Raji (cell line): ENCODE results near the gene SCFD2.

ENCODE experiments used
- POLR2A ChIP-seq: IDR thresholded peaks from 2 replicates; pipeline ENCODE4 v1.6.1; 2011; ENCODE audit warnings: low read depth, low read length, control low read depth; ENCODE audit not compliant: insufficient read depth

Gene SCFD2

DNA sequence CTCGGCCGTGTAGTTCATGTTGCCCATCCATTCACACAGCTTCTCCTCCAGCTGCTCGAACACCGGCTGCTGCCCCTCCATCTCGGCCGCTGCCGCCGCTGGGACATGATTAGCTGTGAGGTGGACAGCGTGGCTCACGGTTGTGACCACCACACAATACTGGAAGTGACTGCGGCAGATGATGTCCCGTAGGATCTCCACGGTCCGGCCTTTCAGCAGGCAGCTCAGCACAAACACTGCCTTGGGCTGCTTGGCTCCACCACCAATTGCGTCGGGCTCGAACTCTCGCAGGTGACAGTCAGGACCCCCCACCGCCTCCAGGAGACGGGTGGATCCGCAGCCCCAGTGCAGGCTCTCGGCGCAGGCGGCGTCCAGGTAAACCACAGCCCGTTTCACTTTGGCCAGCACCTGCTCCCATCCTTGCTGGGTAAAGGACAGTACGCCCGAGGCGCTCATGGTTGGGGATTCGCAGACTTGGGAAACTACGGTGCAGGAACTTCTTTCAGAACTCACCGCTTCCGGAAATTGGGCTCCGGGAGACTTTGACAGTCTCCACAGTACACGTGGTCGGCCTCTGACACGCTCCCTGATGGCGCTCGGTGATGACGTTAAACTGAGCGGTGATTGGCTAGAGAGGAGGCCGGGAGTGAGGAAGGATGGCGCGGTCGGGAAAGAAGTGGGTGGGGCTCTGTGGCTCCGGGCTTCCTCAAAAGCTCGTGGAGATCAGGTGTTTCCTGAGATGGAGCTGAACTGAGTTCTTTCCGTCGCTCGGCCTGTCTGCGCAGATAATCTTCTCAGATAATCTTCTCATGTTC lies at the start of gene SCFD2:
Gene SCFD2, minus strand, starts transcription at position 576 of the 815 bp plus-strand sequence.
- TF ChIP-seq POLR2A = peak; percentile 72

DNA sequence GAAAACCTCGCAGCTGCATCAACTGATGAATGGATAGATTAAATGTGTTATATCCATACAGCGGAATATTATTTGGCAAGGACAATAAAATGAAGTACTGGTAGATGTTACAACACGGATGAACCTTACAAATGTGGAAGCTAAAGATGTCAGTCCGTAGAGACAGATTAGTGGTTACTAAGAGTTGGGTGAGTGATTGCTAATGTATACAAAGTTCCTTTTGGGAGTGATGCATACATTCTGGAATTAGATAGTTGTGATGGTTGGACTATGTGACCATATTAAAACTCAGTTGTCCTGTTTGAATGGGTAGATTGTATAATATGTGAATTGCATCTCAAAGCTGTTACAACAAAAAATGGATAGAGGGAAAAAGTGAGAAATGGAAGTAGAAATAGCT lies 14.4 kb upstream of the SCFD2 start:
- no peak for TF ChIP-seq POLR2A

DNA sequence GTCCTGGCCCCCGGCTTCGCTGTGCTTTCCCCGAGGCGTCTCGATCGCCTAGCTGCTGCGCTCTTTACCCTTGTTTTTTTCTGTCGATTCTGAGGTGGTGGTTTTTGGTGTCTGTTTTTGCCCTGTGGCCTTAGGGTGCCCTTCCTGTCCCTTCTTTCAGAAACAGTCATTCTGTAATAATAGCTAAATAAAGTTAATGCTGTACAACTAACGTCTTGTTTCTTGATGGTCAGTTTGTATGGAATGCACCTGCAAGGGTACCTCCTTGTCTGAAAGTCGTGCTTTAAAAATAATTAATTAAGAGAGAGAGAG lies 12.3 kb upstream of the SCFD2 start:
- no peak for TF ChIP-seq POLR2A

DNA sequence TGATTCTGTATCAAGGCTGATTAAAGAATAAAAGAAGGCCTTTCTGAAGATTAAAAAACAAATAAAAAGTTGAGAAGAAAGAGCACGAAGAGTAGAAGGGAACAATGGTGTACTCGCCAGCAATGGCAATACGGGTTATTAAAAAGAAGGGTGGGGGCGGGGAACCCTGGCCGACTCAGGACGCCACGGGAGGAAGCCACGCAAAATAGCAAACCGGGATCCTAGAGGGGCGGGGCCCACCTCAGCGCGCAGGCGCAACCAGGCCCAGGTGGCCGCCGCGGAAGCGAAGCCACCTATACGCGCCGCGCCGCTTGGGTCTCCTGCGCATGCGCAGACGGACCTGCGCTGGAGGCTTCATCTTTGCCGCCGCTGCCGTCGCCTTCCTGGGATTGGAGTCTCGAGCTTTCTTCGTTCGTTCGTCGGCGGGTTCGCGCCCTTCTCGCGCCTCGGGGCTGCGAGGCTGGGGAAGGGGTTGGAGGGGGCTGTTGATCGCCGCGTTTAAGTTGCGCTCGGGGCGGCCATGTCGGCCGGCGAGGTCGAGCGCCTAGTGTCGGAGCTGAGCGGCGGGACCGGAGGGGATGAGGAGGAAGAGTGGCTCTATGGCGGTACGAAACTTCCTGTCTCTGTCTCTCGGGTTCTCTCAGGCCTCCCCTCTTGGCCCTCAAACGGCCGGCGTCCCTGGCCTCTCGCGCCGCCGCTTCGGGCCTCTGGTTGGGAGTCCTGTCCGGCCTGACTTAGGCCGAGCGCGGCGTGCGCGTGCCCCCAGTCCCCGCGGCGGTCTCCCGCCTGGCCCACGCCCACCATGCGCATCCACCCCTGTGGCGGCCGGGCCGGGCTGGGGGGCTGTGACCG lies 11.7 kb upstream of the SCFD2 start, which contains the start of gene FIP1L1:
Gene FIP1L1, plus strand, starts transcription at position 323 of the 852 bp plus-strand sequence. Its CDS starts 198 bp downstream, at position 521.
- TF ChIP-seq POLR2A = peak; percentile 92

DNA sequence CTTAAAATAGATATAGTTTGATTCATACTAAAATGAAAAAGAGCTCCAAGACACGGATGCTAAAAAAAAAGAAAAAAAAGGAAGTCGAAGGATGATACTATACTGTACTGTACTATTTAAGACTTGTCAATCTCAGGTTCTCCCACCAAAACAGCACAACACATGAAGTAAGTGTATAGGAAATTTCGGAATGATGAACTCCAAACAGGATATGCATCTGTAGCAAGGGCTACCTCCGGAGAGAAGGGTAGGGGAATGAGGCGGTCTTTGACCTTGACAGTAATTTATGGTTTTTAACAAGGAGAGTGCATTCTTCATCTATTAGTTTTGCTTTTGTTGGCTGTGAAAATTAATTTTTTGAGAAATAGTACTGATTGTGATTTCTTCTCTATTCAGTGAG lies 11.0 kb upstream of the SCFD2 start:
- no peak for TF ChIP-seq POLR2A

DNA sequence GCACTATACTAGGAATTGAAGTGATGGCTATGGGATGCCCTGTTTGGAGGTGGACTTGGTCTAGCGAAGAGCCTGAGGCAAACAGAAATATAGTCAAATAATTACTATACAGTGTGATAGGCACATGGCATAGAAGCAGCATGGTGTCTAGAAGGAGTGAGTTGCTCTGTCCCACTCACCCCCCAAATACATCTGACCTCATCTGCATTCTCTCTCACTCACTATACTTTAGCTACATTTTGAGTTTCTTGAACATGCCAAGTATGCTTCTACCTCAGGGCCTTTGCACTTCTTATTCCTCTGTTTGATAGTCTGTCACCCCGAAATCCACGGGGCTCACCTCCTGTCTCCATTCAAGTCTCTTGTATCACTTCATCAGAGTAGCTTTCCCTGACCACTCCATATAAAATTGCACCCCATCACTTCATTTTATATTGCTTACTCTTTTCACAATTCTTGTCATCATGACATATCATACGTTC lies 9.0 kb upstream of the SCFD2 start:
- TF ChIP-seq POLR2A = no peak

DNA sequence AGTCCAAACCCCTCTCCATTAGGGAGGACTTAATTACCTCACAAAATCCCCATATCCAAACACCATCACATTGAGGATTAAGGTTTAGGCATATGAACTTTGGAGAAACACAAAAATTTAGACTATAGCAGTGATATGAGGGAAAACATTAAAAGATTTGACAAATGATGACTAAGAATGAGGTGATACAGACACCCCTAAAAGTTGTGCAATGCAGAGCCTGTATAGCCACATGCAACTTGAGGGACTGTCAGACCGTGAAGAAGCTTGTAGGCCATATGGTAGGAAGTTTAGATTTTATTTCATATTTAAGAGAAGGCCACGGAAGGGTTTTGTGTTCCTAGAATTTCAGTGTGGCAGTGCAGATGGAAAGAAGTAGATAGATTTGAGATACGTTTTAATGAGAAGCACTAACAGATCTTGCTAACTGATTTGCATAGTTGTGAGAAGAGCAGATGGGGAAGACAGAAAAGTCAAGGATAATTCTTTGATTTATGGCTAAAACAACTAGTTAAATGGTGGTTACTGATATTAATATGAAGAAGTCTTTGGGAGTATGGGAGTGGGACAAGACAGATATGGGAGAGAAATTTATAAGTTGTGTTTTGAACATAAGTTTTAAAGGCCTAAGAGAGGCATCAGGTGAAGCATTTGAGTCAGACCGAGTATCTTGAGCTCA lies 6.1 kb upstream of the SCFD2 start:
- no peak for TF ChIP-seq POLR2A

DNA sequence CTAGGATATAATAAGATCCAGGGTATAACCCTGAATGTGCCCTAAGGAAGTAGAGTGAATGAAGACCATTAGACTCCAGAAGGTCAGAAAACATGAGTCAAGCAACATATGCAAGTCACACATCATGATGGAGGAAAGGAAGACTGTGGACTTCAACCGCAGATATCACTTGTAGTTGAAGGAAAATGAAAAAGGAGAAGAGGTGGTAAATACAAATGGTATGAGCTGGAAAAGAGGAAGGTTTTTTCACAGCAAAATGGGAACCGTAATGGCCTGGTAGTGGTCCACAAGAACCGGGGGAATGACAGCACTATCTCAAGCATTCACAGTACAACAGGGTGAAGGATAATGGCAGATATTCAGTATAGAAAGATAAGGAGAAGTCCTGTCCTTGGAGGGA lies 5.2 kb upstream of the SCFD2 start:
- no peak for TF ChIP-seq POLR2A

DNA sequence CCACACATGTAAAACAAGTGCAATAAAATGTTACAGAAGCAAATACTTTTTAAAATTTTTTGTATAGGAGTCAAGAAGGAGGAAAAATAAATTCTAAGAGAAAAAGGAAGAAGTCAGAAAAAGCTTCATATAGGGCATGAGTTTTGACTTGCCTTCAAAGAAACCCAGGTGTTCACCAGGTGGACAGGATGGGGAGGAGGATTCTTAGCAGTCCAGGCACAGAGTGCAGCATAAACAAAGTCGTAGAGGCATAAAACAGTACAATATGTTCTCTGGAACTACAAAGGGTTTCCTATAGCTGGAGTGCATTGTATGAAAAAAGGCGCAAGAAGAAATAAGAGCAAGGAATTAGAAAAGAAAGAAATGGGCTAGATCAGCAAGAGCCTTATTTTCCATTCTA lies 1.9 kb upstream of the SCFD2 start:
- TF ChIP-seq POLR2A = no peak

DNA sequence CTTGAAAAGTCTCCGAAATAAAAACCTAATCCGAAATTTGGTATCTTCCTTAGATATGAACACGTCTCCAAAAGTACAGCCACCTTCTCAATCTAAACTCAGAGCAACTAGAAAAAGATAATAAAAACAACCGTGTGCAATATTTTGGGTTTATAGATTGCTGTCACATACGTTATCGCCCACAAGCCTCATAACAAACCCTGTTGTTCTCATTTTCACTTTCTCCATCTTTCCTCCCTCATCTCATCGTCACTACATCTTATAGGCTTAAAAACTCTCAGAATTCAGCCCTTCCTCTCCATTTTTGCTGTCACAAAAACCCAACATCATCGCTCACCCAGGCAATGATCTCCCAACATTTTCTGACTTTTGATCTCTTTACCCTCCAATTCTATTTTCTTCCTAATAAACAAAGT lies 448 bp upstream of the SCFD2 start:
- TF ChIP-seq POLR2A = no peak

DNA sequence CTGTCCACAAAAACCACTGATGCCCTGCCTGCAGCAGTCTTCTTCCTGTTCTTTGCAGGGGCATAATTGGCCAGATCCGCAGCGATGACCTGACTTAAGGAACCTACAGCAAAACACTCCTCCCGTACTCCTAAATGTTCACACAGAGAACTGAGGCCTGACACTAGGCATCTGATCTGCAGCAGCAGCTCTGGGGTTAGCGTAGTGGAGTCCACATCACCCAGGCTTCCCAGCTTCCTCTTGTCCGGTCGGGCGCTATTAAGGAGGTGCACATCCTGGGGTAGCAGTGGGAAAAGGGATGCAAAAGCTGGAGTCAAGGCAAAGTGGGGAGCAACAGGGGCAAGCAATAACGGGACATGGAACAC lies 758 bp downstream of the SCFD2 start:
- no peak for TF ChIP-seq POLR2A

DNA sequence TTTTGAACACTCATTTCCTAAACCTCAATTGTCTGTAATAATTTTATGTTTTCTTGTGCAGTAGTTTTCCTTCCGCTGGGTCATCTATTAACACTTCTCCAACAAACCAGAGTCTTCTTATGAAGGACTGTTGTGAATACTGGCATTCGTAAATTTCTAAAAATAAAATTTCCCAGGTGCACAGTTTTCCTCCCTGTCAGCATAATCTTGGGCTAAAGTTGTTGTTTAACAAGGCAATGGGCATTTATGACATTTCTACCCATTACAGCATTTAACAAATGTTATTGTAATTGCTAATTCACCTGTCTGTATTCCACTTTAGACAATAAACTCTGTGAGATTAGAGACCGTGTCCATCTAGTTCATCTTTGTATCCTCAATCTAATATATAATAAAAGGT lies 1.2 kb downstream of the SCFD2 start:
- TF ChIP-seq POLR2A = no peak

DNA sequence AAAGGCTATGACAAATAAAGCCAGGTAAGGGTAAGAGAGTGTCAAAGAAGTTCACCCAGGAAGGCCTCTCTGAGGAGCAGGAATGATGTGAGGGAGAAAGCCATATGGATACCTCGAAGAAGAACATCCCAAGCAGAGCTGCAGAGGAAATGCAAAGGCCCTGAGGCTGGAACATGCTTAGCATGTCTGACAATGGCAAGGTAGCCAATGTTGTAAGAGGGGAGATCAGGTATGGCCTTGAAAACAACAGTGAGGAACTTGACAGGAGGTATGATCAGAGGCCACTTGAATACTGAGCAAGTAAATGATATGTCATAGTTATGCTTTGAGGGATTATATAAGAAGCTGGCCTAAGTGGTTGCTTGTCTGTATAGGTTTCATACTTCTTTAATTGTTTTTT lies 3.8 kb downstream of the SCFD2 start:
- no peak for TF ChIP-seq POLR2A

DNA sequence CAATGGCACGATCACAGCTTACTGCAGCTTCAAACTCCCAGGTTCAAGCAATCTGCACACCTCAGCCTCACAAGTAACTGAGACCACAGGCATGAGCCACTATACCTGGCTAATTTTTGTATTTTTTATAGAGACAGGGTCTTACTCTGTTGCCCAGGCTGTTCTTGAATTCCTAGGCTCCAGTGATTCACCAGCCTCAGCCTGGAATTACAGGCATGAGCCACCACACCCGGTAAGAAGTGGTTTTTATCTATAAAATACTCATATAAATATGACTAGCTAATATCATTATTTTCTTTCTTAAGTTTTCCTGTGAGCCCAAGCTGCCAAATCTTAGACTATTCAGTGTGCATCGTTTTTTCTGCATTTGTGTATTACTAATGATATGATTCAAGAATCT lies 4.4 kb downstream of the SCFD2 start:
- no peak for TF ChIP-seq POLR2A

DNA sequence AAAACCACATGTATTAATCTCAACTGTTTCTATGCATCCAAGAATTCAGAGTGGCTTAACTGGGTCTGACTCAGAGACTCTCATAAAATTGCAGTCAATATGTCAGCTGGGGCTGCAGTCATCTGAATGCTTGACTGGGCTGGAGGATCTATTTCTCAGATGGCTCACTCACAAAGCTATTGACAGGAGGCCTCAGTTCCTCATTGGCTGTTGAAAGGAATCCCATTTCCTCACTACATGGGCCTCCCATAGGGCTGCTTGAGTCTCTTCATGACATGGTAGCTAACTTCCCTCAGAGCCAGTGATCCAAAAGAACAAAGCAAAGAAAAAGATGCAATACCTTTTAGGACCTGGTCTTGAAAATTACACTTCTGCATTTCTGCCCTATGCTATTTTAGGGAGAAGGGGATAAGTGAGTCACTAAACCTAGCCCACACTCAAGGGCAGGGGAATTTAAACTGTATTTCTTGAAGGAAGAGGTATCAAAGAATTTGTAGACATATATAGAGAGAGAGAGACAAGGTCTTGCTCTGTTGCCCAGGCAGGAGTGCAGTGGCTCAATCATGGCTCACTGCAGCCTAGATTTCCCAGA lies 9.8 kb downstream of the SCFD2 start:
- TF ChIP-seq POLR2A = no peak
